GM21723 (cell line): Measurements from ENCODE around the gene DNLZ.
"Not testable (repeated sequence)": the region's sequence is repeated elsewhere in the genome, so short reads cannot be mapped to it uniquely, and the experiment has no call there.

Source experiments
- ATAC-seq: cut with Tn5 transposase; IDR thresholded peaks from one replicate; pipeline ENCODE4 v1.9.1; 2021; ENCODE audit warnings: mild to moderate bottlenecking, moderate library complexity; ENCODE audit not compliant: unreplicated experiment

DNLZ gene

DNA sequence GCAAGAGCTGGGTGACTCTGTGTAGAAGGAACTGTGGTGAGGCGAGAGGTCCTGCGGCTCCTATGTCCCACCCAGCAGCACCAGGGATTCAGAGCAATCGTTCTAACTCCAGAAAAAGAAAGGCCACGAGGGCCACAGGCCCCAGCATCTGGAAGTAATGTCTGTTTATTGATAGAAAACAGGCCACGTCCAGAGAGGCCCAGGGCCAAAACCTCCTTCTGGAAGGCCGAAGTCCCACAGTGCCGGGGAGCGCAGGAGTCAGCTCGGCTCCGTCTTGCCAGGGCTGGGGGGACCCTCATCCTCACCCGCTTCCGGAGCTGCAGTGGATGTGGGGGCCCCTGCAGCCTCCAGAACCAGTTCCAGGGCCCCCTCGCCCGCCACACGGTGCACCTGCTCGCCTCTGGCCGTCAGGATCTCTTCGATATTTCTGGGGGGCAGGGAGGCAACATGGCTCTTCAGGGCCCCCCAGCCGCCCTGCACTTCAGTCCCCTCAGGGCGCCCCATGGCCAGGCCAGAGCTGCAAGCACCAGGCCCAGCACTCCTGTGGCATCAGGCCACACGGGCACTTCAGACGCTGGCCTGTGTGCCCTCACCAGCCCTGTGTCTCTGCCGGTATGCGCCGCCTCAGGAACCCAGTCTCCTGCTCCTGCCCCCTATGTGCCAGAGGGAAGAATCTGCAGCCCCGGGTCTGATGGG lies 1.6 kb downstream of the DNLZ start:
- ATAC-seq, result no peak

DNA sequence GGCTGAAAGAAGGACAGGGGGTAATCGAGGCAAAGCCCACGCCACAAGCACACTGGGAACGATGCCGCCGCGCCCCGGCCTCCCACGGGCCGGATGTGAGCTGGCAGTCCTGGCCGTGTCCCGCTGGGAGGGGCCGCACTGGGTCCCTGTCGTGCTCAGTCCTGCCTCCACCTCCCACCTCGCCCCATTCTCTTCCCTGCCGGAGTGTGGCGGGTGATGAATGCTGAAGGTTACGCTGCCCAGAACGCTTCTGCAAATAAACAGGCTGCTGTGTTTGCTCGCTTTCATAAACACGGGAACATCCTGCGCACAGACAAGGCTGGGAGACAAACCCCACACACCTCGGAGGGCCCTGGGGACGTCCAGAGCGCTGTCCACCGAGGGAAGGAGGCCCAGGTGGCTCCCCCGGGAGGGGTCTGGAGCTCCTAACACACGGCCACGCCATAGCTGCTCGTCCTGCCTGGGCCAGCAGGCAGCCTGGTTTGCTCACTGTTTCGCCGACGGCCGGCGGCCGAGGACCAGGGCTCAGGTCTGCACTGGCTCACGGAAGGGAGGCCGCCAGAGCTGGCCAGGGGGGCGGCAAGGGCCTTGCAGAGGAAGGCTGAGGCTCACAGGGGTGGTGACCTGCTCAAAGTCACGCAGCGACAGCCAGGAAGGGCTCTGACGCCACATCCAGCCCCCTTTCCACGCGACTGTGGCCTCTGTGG lies 2.3 kb downstream of the DNLZ start:
- no peak for ATAC-seq

DNA sequence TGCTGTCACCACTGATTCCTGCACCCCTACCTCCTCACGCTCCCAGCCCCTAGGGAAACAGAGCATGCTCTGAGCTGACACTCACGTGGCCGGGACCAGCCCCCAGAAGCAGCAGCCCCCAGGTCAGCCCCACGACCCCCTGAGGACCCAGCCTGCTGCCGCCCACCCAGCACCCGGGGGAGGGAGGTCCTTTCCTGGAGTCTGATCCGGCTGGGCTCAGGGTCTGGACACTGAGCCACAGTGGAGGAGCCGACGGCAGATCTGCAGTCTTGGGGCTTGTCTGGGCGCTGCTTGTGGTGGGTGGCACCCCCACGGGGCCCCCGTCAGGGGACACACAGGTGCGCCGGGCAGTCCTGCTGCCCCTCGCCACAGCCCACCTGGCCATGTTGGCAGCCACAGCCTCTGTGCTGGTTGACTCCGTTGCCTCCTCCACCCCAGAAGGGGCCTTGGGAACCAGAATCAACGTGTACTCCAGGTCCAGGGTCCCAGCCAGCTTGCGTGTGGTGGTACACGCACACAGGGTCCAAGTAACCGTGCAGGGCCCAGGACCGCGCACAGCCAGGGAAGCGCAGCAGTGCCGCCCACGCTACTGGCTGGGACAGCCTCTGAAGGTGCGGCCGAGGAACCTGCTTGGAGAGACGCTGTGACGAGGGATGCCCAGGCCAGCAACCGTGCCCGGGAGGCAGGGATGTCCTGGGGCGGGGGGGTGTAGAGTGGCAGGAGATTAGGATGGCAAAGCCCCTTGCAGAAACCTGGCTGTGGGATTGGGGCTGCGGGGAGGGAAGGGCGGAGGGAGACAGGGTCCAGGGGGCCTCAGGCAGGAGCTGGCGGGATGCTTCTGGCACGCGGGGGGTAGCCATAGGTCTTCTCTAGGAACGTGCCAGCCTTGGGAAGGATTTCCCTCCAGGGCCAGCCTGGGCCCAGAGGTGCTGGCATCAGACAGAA lies 3.5 kb downstream of the DNLZ start:
- ATAC-seq, result no peak

GRCh38 chr9:136358888-136359287 lies 4.7 kb downstream of the DNLZ start:
- no peak for ATAC-seq

GRCh38 chr9:136358016-136358415 lies 5.5 kb downstream of the DNLZ start:
- ATAC-seq, result no peak

- ATAC-seq, result no peak
Observed at GRCh38 chr9:136357202-136357725, 6.3 kb downstream of the DNLZ start.

DNA sequence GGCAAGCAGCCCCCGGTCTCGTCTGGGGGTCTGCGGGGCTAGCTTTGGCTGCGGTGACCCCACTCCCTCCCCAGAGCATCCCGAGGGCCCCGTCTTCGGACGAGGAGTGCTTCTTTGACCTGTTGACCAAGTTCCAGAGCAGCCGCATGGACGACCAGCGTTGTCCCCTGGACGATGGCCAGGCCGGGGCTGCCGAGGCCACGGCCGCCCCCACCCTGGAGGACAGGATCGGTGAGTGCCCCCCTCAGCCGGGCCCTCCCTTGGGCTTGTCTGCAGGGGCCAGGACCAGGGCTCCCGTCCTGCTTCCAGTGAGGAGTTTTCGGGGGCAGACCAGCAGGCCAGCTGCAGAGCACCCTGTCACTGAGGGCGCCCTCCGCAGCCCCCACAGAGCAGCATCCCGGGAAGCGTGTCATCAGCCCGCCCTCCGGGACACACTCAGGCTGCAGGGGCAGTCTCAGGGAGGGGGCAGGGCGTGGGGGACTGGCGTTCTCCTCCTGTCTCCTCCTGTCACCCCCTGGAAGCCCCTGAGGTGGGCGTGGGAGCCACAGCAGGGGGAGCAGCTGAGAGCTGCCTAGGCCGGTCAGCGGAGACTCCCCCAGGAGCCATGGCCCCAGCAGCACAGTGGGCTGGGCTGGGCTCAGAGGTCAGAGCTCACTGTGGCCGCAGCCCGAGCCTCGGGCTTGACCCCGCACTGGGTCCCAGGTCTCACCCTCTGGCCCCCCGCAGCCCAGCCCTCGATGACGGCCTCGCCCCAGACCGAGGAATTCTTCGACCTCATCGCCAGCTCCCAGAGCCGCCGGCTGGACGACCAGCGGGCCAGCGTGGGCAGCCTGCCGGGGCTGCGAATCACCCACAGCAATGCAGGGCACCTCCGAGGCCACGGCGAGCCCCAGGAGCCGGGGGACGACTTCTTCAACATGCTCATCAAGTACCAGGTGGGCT lies 7.7 kb downstream of the DNLZ start:
- ATAC-seq, result no peak

GRCh38 chr9:136354592-136355085 lies 8.9 kb downstream of the DNLZ start:
- ATAC-seq, result no peak

GRCh38 chr9:136353757-136354488 lies 9.6 kb downstream of the DNLZ start:
- ATAC-seq, result no peak

- ATAC-seq, result no peak
Observed at GRCh38 chr9:136353088-136353487, 10.5 kb downstream of the DNLZ start.

- ATAC-seq, result no peak
Observed at GRCh38 chr9:136352682-136353081, 10.9 kb downstream of the DNLZ start.

GRCh38 chr9:136351868-136352267 lies 11.7 kb downstream of the DNLZ start:
- not testable (repeated sequence) for ATAC-seq

DNA sequence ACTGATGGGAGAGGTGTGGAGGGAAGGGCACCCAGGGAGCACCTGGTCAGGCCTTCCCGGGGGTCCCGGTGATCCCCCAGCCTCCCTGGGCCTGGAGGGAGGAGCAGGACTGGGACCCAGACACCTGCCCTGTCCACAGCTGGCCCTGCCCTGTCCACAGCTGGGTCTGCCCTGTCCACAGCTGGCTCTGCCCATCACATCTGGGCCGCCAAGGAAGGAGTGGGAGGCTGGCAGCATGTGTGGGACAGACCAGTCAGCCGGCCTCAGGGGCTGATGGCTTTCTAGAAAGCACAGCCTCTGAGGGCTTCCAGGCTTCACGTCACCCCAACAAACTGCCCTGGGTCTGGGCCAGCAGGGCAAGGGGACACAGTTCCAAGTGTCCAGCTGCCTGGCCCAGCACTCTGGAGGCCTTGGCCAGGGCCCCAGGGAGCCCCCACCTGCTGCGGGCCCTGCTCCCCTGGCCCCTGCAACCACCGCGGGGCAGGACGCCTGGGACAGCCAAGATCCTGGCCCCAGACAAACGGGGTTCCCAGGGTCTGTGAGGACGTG lies 12.2 kb downstream of the DNLZ start:
- ATAC-seq, result no peak

DNA sequence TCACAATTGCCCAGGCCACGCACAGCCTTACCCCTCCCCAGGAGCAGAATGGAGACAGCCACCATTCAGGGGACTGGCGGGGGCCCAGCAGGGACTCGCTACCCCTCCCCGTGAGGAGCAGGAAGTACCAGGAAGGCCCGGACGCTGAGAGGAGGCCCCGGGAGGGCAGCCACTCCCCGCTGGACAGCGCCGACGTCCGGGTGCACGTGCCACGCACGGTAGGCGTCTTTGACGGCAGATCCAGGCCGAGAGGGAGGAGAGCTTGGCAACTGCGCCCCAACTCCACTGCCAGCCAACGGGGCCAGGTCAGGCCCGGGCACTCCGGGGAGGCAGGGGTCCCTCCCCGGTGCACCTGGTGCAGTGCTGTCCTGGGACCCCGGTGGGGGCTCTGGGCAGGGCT lies 14.0 kb downstream of the DNLZ start:
- no peak for ATAC-seq

DNA sequence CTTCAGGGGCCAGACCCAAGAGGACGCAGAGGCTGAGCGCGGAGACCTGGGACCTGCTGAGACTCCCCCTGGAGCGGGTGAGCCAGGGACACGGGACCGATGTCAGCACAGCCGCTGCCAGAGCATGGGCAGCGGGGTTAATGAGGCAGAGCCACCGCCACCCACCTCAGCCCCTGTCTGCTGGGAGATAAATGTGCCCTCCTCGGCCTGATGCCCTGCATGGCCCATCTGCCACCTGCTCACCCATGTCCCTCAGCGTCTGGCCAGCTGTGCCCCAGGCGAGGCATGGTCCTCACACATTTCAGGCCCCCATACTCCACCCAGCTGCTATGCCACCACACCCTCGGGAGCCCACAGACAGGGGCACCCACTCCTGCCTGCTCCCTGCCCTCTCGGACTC lies 14.9 kb downstream of the DNLZ start:
- ATAC-seq, result no peak

GRCh38 chr9:136347472-136348256 lies 15.9 kb downstream of the DNLZ start:
- ATAC-seq, result no peak

- no peak for ATAC-seq
Observed at GRCh38 chr9:136346927-136347465, 16.5 kb downstream of the DNLZ start.

DNA sequence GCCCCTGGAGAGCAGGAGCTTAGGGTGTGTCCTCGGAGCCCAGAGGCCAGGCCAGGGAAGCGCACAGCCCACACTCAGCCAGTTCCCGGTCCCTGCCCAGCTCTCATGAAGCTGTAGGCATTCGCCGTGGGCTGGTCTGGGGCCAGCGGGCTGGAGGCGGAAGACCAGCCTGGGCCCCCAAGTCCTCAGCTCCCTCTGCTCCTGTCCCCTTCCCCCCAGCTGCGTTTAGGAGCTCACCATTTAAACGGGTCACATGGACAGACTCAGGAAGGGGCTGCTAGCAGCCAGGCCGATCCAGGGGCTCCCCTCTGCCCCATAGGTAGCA lies 17.4 kb downstream of the DNLZ start:
- no peak for ATAC-seq
